ENCODE results near the gene MTUS2.

Gene MTUS2

DNA sequence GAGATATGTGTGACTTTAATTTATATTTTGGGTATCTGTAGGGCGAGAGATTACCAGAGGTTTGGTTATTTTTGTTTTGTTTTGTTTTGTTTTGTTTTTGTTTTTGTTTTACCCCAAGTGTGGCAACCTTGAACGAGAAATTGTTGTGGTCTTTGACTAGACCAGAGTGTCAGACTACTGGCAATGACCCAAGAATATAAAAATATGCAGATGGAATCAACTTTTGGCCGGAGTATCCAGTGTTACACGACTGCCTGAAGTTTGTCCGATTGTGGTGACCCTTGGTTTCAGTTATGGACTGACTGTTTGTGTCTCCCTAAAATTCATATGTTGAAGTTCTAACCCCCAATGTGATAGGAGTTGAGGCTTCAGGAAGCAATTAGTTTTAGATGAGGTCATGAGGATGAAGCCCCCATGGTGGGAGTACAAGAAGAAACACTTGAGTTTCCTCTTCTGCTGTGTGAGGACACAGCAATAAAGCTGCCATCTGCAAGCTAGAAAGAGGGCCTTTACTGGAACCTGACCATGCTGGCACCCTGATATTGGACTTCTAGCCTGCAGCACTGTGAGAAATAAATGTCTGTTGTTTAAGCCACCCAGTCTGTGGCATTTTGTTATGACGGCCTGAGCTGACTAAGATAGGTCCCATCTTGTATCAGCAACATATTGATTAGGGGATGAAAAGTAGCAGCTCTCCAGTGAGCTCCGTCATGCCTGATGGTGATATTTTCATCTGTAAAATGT lies 261.7 kb downstream of the MTUS2 start:
- Histone ChIP-seq H3K27ac (replicated peaks) (no peak overlapping the region), H3K27me3 (ENCODE audit: insufficient read depth, poor library complexity, severe bottlenecking) (peaks cover 12% of the 10 kb centered on the region), H3K4me3 (replicated peaks; ENCODE audit: insufficient read depth, low read length) (no peak overlapping the region)
- no peak for DNase-seq (ENCODE audit: low read depth in 1 of 2, low spot score in 1 of 2)
- TF ChIP-seq GABPA (IDR thresholded peaks at IDR 0.05; ENCODE audit: low read depth) (no peak), POLR2AphosphoS5 (IDR thresholded peaks at IDR 0.05; ENCODE audit: low read depth) (no peak), SPI1 (IDR thresholded peaks at IDR 0.05; ENCODE audit: borderline replicate concordance, low read depth) (no peak)
- TF ChIP-seq, protein P1, sequence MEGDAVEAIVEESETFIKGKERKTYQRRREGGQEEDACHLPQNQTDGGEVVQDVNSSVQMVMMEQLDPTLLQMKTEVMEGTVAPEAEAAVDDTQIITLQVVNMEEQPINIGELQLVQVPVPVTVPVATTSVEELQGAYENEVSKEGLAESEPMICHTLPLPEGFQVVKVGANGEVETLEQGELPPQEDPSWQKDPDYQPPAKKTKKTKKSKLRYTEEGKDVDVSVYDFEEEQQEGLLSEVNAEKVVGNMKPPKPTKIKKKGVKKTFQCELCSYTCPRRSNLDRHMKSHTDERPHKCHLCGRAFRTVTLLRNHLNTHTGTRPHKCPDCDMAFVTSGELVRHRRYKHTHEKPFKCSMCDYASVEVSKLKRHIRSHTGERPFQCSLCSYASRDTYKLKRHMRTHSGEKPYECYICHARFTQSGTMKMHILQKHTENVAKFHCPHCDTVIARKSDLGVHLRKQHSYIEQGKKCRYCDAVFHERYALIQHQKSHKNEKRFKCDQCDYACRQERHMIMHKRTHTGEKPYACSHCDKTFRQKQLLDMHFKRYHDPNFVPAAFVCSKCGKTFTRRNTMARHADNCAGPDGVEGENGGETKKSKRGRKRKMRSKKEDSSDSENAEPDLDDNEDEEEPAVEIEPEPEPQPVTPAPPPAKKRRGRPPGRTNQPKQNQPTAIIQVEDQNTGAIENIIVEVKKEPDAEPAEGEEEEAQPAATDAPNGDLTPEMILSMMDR (IDR thresholded peaks at IDR 0.05; ENCODE audit: insufficient read depth, low read length): no peak
- TF ChIP-seq, protein P2, sequence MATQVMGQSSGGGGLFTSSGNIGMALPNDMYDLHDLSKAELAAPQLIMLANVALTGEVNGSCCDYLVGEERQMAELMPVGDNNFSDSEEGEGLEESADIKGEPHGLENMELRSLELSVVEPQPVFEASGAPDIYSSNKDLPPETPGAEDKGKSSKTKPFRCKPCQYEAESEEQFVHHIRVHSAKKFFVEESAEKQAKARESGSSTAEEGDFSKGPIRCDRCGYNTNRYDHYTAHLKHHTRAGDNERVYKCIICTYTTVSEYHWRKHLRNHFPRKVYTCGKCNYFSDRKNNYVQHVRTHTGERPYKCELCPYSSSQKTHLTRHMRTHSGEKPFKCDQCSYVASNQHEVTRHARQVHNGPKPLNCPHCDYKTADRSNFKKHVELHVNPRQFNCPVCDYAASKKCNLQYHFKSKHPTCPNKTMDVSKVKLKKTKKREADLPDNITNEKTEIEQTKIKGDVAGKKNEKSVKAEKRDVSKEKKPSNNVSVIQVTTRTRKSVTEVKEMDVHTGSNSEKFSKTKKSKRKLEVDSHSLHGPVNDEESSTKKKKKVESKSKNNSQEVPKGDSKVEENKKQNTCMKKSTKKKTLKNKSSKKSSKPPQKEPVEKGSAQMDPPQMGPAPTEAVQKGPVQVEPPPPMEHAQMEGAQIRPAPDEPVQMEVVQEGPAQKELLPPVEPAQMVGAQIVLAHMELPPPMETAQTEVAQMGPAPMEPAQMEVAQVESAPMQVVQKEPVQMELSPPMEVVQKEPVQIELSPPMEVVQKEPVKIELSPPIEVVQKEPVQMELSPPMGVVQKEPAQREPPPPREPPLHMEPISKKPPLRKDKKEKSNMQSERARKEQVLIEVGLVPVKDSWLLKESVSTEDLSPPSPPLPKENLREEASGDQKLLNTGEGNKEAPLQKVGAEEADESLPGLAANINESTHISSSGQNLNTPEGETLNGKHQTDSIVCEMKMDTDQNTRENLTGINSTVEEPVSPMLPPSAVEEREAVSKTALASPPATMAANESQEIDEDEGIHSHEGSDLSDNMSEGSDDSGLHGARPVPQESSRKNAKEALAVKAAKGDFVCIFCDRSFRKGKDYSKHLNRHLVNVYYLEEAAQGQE (IDR thresholded peaks at IDR 0.05; ENCODE audit: insufficient replicate concordance, low read depth): no peak

DNA sequence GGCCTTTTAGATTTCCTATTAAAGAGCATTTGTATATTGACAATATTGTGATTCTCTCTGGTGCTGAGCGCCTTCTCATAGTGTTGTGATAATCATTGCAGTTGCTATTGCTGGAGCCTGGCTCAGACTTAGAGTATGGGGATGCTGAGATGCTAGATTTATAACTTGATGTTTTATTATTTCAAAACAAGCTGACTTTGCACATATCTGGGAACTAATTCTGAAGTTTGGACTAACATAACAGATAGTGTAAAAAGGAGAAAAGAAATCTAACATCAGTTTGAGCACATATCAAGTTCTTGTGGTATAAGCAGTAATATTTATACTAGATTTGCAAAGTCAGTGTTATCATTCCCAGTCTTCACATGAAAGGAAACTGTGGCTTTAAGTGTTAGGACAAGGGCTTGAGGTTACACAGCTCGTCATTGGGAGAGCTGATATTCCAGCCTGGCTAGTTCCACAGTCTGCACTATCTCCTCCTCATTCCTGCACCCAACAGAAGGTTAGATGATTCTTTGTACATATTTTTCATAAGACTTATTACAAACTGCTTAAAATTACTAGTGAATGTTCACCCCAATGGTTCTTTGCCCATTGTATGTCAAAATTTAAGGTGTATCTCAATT lies 279.8 kb downstream of the MTUS2 start:
- H3K27me3 ChIP-seq (ENCODE audit: insufficient read depth, poor library complexity, severe bottlenecking): peaks cover 4% of the 10 kb centered on the region
- H3K4me3 ChIP-seq (replicated peaks; ENCODE audit: insufficient read depth, low read length): no peak overlapping the region
- DNase-seq (ENCODE audit: low read depth in 1 of 2, low spot score in 1 of 2): no peak
- TF ChIP-seq GABPA (IDR thresholded peaks at IDR 0.05; ENCODE audit: low read depth) (no peak), POLR2AphosphoS5 (IDR thresholded peaks at IDR 0.05; ENCODE audit: low read depth) (no peak), SPI1 (IDR thresholded peaks at IDR 0.05; ENCODE audit: borderline replicate concordance, low read depth) (no peak)
- TF ChIP-seq, protein P2 (IDR thresholded peaks at IDR 0.05; ENCODE audit: insufficient replicate concordance, low read depth): no peak
- TF ChIP-seq, protein P1 (IDR thresholded peaks at IDR 0.05; ENCODE audit: insufficient read depth, low read length): no peak
- no peak overlapping the region for H3K27ac ChIP-seq (replicated peaks)

DNA sequence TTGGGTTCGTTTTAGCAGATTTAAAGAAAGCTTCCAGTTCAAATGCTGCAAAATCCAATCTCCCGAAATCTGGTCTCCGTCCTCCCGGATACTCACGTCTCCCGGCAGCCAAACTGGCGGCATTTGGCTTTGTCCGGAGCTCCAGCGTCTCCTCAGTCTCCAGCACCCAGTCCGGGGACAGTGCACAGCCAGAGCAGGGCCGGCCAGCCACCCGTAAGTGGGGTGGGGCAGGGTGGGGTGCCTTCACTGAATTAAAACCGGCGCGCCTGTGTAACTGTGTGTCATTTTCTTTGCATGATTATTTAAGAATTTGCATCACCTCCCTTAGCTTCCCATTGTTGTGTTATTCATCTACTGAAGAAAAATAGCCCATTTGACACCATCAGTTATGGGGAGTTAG lies 280.6 kb downstream of the MTUS2 start:
- Histone ChIP-seq H3K4me3 (replicated peaks; ENCODE audit: insufficient read depth, low read length) (no peak overlapping the region), H3K27me3 (ENCODE audit: insufficient read depth, poor library complexity, severe bottlenecking) (peaks cover 7% of the 10 kb centered on the region), H3K27ac (replicated peaks) (no peak overlapping the region)
- TF ChIP-seq POLR2AphosphoS5 (IDR thresholded peaks at IDR 0.05; ENCODE audit: low read depth) (no peak), GABPA (IDR thresholded peaks at IDR 0.05; ENCODE audit: low read depth) (no peak), SPI1 (IDR thresholded peaks at IDR 0.05; ENCODE audit: borderline replicate concordance, low read depth) (no peak)
- TF ChIP-seq, protein P2 (IDR thresholded peaks at IDR 0.05; ENCODE audit: insufficient replicate concordance, low read depth): no peak
- TF ChIP-seq, protein P1 (IDR thresholded peaks at IDR 0.05; ENCODE audit: insufficient read depth, low read length): no peak
- no peak for DNase-seq (ENCODE audit: low read depth in 1 of 2, low spot score in 1 of 2)

All from HL-60 (cell line).